ENCODE results near the gene OSBPL6. TPM values are rescaled to one million over a fixed set of nuclear protein-coding genes. Genes with fewer than 3 reads are reported as not detected.

The OSBPL6 gene
- total and polyA plus RNA-seq, 7 donors = 0.23 to 3.2 (median 1.5) TPM

- H3K9me3 ChIP-seq = no peaks in the 10 kb centered on the region
- WGBS, 2 donors = 98% methylated on average over 2 of the region's 2 CpGs
- H3K27ac ChIP-seq = no peak overlapping the region
- intact Hi-C loops (cut with DNase I) = no loop called here
- H3K27me3 ChIP-seq = no peaks in the 10 kb centered on the region
- H3K36me3 ChIP-seq = peaks cover 27 to 97% (median 43%) of the 10 kb centered on the region in 4 donors
- no peak overlapping the region for H3K4me3 ChIP-seq
- H3K4me1 ChIP-seq = no peaks in the 10 kb centered on the region
- no peak for DNase-seq
- TF ChIP-seq POLR2A (IDR thresholded peaks at IDR 0.05) (no peak), EP300 (IDR thresholded peaks at IDR 0.05) (no peak)
These were observed 242.3 kb downstream of the OSBPL6 start for GRCh38 chr2:178436662-178437061.

- WGBS, 2 donors = 86 to 95% methylated on average over 2 of the region's 2 CpGs
- DNase-seq = no peak
- Histone ChIP-seq H3K9me3 (no peaks in the 10 kb centered on the region), H3K27ac (no peak overlapping the region), H3K4me3 (no peak overlapping the region), H3K4me1 (no peaks in the 10 kb centered on the region), H3K27me3 (no peaks in the 10 kb centered on the region), H3K36me3 (peaks cover 24 to 97% (median 50%) of the 10 kb centered on the region in 4 donors)
- intact Hi-C loops (cut with DNase I) = no loop called here
- no peak for TF ChIP-seq CTCF (IDR thresholded peaks at IDR 0.05)
- no peak for TF ChIP-seq EP300 (IDR thresholded peaks at IDR 0.05)
- TF ChIP-seq POLR2AphosphoS5 (IDR thresholded peaks at IDR 0.05) = no peak
- TF ChIP-seq POLR2A (IDR thresholded peaks at IDR 0.05) = no peak
These were observed 247.1 kb downstream of the OSBPL6 start for GRCh38 chr2:178441426-178441825.

- TF ChIP-seq POLR2AphosphoS5 (IDR thresholded peaks at IDR 0.05) (no peak), CTCF (IDR thresholded peaks at IDR 0.05) (no peak), POLR2A (IDR thresholded peaks at IDR 0.05) (no peak), EP300 (IDR thresholded peaks at IDR 0.05) (no peak)
- H3K27ac ChIP-seq = peak overlapping the region in 3 of 4 donors; percentile 97 to 98 (median 98)
- peaks cover 0 to 45% (median 19%) of the 10 kb centered on the region in 4 donors for H3K36me3 ChIP-seq
- H3K9me3 ChIP-seq = no peaks in the 10 kb centered on the region
- no peaks in the 10 kb centered on the region for H3K27me3 ChIP-seq
- intact Hi-C loops (cut with DNase I) = no loop called here
- no peak for DNase-seq
- H3K4me3 ChIP-seq = peak overlapping the region in 1 of 4 donors; percentile 94
- WGBS, 2 donors = 72 to 83% methylated on average over 4 of the region's 4 CpGs
- peaks cover 0 to 39% (median 33%) of the 10 kb centered on the region in 4 donors for H3K4me1 ChIP-seq
These were observed 254.8 kb downstream of the OSBPL6 start for GRCh38 chr2:178448968-178449661.

GRCh38 chr2:178449700-178450523 is 255.6 kb downstream of the OSBPL6 start:
- DNase-seq = no peak
- TF ChIP-seq POLR2A (IDR thresholded peaks at IDR 0.05) (no peak), CTCF (IDR thresholded peaks at IDR 0.05) (no peak), EP300 (IDR thresholded peaks at IDR 0.05) (no peak), POLR2AphosphoS5 (IDR thresholded peaks at IDR 0.05) (no peak)
- H3K9me3 ChIP-seq = no peaks in the 10 kb centered on the region
- peak overlapping the region; percentile 97 to 98 (median 98) for H3K27ac ChIP-seq
- intact Hi-C loops (cut with DNase I) = loop anchor here (2.0 kb wide), 1 partner anchor 73 kb away; no protein-coding TSS in a partner anchor
- 4 to 8% methylated on average over 18 of the region's 18 CpGs for WGBS, 2 donors
- no peaks in the 10 kb centered on the region for H3K27me3 ChIP-seq
- H3K4me1 ChIP-seq = peaks cover 0 to 39% (median 33%) of the 10 kb centered on the region in 4 donors
- H3K4me3 ChIP-seq = peak overlapping the region; percentile 88 to 94 (median 93)
- peaks cover 0 to 38% (median 13%) of the 10 kb centered on the region in 4 donors for H3K36me3 ChIP-seq

GRCh38 chr2:178450524-178450773 is 256.1 kb downstream of the OSBPL6 start:
- Histone ChIP-seq H3K36me3 (peaks cover 0 to 32% (median 10%) of the 10 kb centered on the region in 4 donors), H3K4me3 (peak overlapping the region; percentile 88 to 94 (median 93)), H3K4me1 (peaks cover 0 to 39% (median 33%) of the 10 kb centered on the region in 4 donors), H3K27ac (peak overlapping the region; percentile 97 to 98 (median 98)), H3K27me3 (no peaks in the 10 kb centered on the region), H3K9me3 (no peaks in the 10 kb centered on the region)
- peak; percentile 81 for DNase-seq
- TF ChIP-seq POLR2A (IDR thresholded peaks at IDR 0.05) (no peak), EP300 (IDR thresholded peaks at IDR 0.05) (no peak), POLR2AphosphoS5 (IDR thresholded peaks at IDR 0.05) (no peak), CTCF (IDR thresholded peaks at IDR 0.05) (no peak)
- 0% methylated on average over 25 of the region's 25 CpGs for WGBS, 2 donors
- intact Hi-C loops (cut with DNase I) = loop anchor here (2.0 kb wide), 1 partner anchor 72 kb away; no protein-coding TSS in a partner anchor

Measured in sigmoid colon (tissue), 7 donors.